K562 (cell line): ENCODE measurements around the gene GTSE1. TPM values are rescaled to one million over a fixed set of nuclear protein-coding genes. Genes with fewer than 3 reads are reported as not detected.

Experiments
- BRD4 ChIP-seq: fragments of 200-600 bp; sonication (generic); IDR thresholded peaks from 2 replicates; pipeline ENCODE4 v1.6.1; 2017; ENCODE audit warnings: inconsistent platforms
- CHD1 ChIP-seq: fragments of 200-600 bp; sonication (generic); IDR thresholded peaks from one replicate; pipeline ENCODE4 v1.6.1; 2012; ENCODE audit warnings: mild to moderate bottlenecking, moderate library complexity, low read length, inconsistent platforms
- CXXC5 ChIP-seq: fragments of 250-450 bp; sonication (Bioruptor Pico); IDR thresholded peaks from 2 replicates; pipeline ENCODE4 v1.8.0; 2022; ENCODE audit warnings: inconsistent platforms, mild to moderate bottlenecking, moderate library complexity
- DIDO1 ChIP-seq: fragments of 450-650 bp; IDR thresholded peaks from 2 replicates; pipeline ENCODE4 v1.6.1; 2016; ENCODE audit warnings: low read depth, missing biosample characterization, missing genetic modification characterization
- DMBX1 ChIP-seq: fragments of 250-450 bp; sonication (Bioruptor Pico); IDR thresholded peaks from 2 replicates; pipeline ENCODE4 v1.8.0; 2022; ENCODE audit warnings: inconsistent platforms, mild to moderate bottlenecking, moderate library complexity, borderline replicate concordance
- FOXJ3 ChIP-seq: sonication (generic); formaldehyde crosslinking; IDR thresholded peaks from 2 replicates; pipeline ENCODE4 v1.4.0; 2020; ENCODE audit warnings: mild to moderate bottlenecking, missing genetic modification reagents
- HMG20A ChIP-seq: fragments of 450-650 bp; formaldehyde crosslinking; conservative IDR thresholded peaks from 2 replicates; pipeline ENCODE4 v1.4.0; 2020; ENCODE audit warnings: mild to moderate bottlenecking, mixed read lengths
- MAFG ChIP-seq: fragments of 450-650 bp; conservative IDR thresholded peaks from 2 replicates; pipeline ENCODE4 v1.6.1; 2016; ENCODE audit warnings: missing genetic modification characterization, missing compliant biosample characterization
- MEIS2 ChIP-seq: fragments of 450-650 bp; IDR thresholded peaks from 2 replicates; pipeline ENCODE4 v1.6.1; 2014; ENCODE audit warnings: mild to moderate bottlenecking; ENCODE audit not compliant: partially characterized antibody
- NCOA4 ChIP-seq: fragments of 450-650 bp; IDR thresholded peaks from 2 replicates; pipeline ENCODE4 v1.6.1; 2018; ENCODE audit warnings: mild to moderate bottlenecking; ENCODE audit not compliant: partially characterized antibody
- NEUROD1 ChIP-seq: fragments of 150-350 bp; IDR thresholded peaks from 2 replicates; pipeline ENCODE4 v1.6.1; 2014; ENCODE audit warnings: borderline replicate concordance, low read length, low read depth; ENCODE audit not compliant: partially characterized antibody
- NFE2 ChIP-seq: IDR thresholded peaks from 2 replicates; pipeline ENCODE4 v1.6.1; 2014; ENCODE audit warnings: antibody characterized with exemption, low read depth
- NONO ChIP-seq, 2 experiments: fragments of 200-400 bp in 1 of 2; fragments of 450-650 bp in 1 of 2; formaldehyde crosslinking in 1 of 2; IDR thresholded peaks; 2 replicates each; pipeline ENCODE4 v1.6.1; 2017; ENCODE audit warnings: low read depth in 2 of 2, mild to moderate bottlenecking in 2 of 2, moderate library complexity in 2 of 2, low read length in 1 of 2
- POLR3A ChIP-seq: IDR thresholded peaks from 2 replicates; pipeline ENCODE4 v1.6.1; 2011; ENCODE audit warnings: borderline replicate concordance, mild to moderate bottlenecking, moderate library complexity; ENCODE audit not compliant: insufficient read length, insufficient read depth; ENCODE audit errors: extremely low read depth
- RFX1 ChIP-seq: fragments of 450-650 bp; IDR thresholded peaks from 2 replicates; pipeline ENCODE4 v1.6.1; 2016; ENCODE audit warnings: mild to moderate bottlenecking, moderate library complexity
- RFX7 ChIP-seq: fragments of 250-450 bp; sonication (Bioruptor Pico); IDR thresholded peaks from 2 replicates; pipeline ENCODE4 v1.5.1; 2021; ENCODE audit warnings: mild to moderate bottlenecking
- ZFP30 ChIP-seq: fragments of 250-450 bp; sonication (Bioruptor Pico); IDR thresholded peaks from 2 replicates; pipeline ENCODE4 v1.8.0; 2022; ENCODE audit warnings: moderate library complexity, mild to moderate bottlenecking, inconsistent platforms, borderline replicate concordance
- ZNF717 ChIP-seq: fragments of 250-450 bp; sonication (Bioruptor Pico); IDR thresholded peaks from 2 replicates; pipeline ENCODE4 v1.5.0; 2021
- ZNF764 ChIP-seq: fragments of 250-450 bp; sonication (Bioruptor Pico); IDR thresholded peaks from 2 replicates; pipeline ENCODE4 v1.4.0; 2020; ENCODE audit warnings: low read depth, mild to moderate bottlenecking, moderate library complexity
- polyA plus RNA-seq, 8 experiments: library from polyadenylated mRNA; depleted of rRNA in 4 of 8; stranded (reverse) in 5 of 8; unstranded in 3 of 8; fragments of >200 nt; fragmentation: Nextera tagmentation in 2 of 8; fragmentation: Illumina TruSeq in 1 of 8; extraction: Ambion mirVana in 2 of 8; extraction: Trizol in 1 of 8; gene quantifications; 2 replicates each; pipeline versions ENCODE4 v1.2.1 to v1.2.3, GENCODE V29; 2011 to 2014; ENCODE audit warnings: inconsistent platforms in 1 of 8, missing spikeins in 1 of 8
- total RNA-seq, 7 experiments: library from RNA; depleted of rRNA in 6 of 7; stranded (reverse); fragments of >200 nt in 6 of 7; fragmentation: Illumina TruSeq in 2 of 7; extraction: Trizol in 2 of 7; gene quantifications; 2 replicates each; pipeline versions ENCODE4 v1.2.1 to v1.2.3, GENCODE V29; 2011 to 2021; ENCODE audit warnings: low replicate concordance in 1 of 7
- TF ChIP-seq, protein P1 (sequence below): sonication (generic); formaldehyde crosslinking; IDR thresholded peaks from 2 replicates; pipeline ENCODE4 v1.8.0; 2022; ENCODE audit warnings: mild to moderate bottlenecking, missing genetic modification reagents
- TF ChIP-seq, protein P2 (sequence below): fragments of 450-650 bp; formaldehyde crosslinking; conservative IDR thresholded peaks from 2 replicates; pipeline ENCODE4 v1.4.0; 2022; ENCODE audit warnings: mild to moderate bottlenecking, missing genetic modification characterization
- TF ChIP-seq, protein P3 (sequence below): sonication (generic); formaldehyde crosslinking; IDR thresholded peaks from 2 replicates; pipeline ENCODE4 v1.5.0; 2020; ENCODE audit warnings: missing genetic modification reagents

Gene GTSE1
- total and polyA plus RNA-seq, 9 of the 15 experiments (the other 6 are each of a cell fraction or from before 2014, with no cell fraction given) = 2.5 to 22.5 (median 12.9) TPM

DNA sequence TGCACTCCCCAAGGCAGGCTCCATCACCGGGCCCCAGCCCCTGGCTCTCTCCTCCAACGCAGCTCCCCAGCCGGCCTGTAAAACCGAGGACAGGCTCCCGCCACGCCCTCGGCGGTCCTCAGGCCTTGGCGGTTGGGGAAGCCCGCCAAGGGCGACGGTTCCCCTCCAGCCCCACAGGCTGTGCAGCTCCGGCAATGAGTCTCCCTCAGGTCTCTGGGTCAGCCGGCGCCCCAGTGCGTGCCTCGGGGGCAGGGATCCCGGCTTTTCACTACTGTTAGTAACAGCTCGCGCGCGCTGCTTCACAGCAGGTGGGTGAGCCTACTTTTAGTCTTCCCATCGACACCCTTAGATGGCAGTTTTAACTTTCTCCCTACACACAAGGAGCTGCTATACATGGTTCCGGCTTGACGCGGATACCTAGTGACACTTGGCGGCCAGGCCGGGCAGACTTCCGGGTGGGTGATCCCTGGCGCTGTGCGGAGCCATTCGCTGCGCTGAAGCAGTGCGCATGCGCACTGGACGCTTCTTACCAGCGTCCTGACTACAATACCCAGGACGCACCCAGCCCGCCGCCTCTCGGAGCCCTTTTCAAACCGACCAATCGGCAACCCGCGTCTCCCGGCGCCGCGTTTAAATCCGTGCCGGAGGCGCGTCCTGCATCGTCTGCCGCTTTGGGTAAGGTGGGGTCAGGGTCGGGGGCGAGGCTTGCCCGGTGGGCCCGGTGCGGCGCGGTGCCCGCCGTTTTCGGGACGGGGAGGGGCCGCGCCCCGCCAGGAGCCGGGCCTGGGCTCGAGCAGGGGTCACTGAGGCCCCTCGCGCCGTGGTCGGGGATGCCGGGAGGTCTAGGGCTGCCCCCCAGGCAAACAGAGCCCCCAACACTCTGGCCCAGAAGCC lies at the start of gene GTSE1 (continued):
- TF ChIP-seq, protein P1, sequence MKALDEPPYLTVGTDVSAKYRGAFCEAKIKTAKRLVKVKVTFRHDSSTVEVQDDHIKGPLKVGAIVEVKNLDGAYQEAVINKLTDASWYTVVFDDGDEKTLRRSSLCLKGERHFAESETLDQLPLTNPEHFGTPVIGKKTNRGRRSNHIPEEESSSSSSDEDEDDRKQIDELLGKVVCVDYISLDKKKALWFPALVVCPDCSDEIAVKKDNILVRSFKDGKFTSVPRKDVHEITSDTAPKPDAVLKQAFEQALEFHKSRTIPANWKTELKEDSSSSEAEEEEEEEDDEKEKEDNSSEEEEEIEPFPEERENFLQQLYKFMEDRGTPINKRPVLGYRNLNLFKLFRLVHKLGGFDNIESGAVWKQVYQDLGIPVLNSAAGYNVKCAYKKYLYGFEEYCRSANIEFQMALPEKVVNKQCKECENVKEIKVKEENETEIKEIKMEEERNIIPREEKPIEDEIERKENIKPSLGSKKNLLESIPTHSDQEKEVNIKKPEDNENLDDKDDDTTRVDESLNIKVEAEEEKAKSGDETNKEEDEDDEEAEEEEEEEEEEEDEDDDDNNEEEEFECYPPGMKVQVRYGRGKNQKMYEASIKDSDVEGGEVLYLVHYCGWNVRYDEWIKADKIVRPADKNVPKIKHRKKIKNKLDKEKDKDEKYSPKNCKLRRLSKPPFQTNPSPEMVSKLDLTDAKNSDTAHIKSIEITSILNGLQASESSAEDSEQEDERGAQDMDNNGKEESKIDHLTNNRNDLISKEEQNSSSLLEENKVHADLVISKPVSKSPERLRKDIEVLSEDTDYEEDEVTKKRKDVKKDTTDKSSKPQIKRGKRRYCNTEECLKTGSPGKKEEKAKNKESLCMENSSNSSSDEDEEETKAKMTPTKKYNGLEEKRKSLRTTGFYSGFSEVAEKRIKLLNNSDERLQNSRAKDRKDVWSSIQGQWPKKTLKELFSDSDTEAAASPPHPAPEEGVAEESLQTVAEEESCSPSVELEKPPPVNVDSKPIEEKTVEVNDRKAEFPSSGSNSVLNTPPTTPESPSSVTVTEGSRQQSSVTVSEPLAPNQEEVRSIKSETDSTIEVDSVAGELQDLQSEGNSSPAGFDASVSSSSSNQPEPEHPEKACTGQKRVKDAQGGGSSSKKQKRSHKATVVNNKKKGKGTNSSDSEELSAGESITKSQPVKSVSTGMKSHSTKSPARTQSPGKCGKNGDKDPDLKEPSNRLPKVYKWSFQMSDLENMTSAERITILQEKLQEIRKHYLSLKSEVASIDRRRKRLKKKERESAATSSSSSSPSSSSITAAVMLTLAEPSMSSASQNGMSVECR = peak; percentile 79
- TF ChIP-seq POLR3A = no peak
- no peak for TF ChIP-seq NCOA4
- TF ChIP-seq FOXJ3 = no peak
- TF ChIP-seq, protein P2, sequence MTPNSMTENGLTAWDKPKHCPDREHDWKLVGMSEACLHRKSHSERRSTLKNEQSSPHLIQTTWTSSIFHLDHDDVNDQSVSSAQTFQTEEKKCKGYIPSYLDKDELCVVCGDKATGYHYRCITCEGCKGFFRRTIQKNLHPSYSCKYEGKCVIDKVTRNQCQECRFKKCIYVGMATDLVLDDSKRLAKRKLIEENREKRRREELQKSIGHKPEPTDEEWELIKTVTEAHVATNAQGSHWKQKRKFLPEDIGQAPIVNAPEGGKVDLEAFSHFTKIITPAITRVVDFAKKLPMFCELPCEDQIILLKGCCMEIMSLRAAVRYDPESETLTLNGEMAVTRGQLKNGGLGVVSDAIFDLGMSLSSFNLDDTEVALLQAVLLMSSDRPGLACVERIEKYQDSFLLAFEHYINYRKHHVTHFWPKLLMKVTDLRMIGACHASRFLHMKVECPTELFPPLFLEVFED (CRISPR knock-in tag) = no peak
- no peak for TF ChIP-seq ZNF717
- TF ChIP-seq NFE2 = no peak
- TF ChIP-seq NEUROD1 = no peak
- TF ChIP-seq ZNF764 (CRISPR knock-in tag) = no peak
- TF ChIP-seq RFX7 = no peak
- no peak; the same call in 1 of the 2 replicates for TF ChIP-seq RFX1
- no peak for TF ChIP-seq HMG20A (CRISPR knock-in tag)
- peak; percentile 90 for TF ChIP-seq MEIS2
- TF ChIP-seq DIDO1 (tag) = no peak
- TF ChIP-seq, protein P3, sequence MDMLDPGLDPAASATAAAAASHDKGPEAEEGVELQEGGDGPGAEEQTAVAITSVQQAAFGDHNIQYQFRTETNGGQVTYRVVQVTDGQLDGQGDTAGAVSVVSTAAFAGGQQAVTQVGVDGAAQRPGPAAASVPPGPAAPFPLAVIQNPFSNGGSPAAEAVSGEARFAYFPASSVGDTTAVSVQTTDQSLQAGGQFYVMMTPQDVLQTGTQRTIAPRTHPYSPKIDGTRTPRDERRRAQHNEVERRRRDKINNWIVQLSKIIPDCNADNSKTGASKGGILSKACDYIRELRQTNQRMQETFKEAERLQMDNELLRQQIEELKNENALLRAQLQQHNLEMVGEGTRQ (CRISPR knock-in tag) = no peak
- TF ChIP-seq CHD1 = no peak
- TF ChIP-seq CXXC5 (CRISPR knock-in tag) = peak; percentile 88
- TF ChIP-seq DMBX1 = no peak
- no peak for TF ChIP-seq ZFP30 (CRISPR knock-in tag)
- TF ChIP-seq NONO (IDR thresholded peaks at IDR 0.05; ENCODE audit: low read depth in 2 of 2, low read length in 1 of 2) = peak in 1 of 2 experiments; percentile 15; a peak in 1 of 4 replicates
- TF ChIP-seq BRD4 = no peak
- no peak for TF ChIP-seq MAFG (tag)
